GM18858 (cell line): ENCODE data around the gene MACO1.
"Not testable (repeated sequence)": the region's sequence is repeated elsewhere in the genome, so short reads cannot be mapped to it uniquely, and the experiment has no call there.

Experiments used
- ATAC-seq: cut with Tn5 transposase; IDR thresholded peaks from one replicate; pipeline ENCODE4 v1.9.1; 2021; ENCODE audit not compliant: unreplicated experiment

MACO1 gene

GRCh38 chr1:25451908-25452307, 21.2 kb downstream of the MACO1 start:
- no peak for ATAC-seq

DNA sequence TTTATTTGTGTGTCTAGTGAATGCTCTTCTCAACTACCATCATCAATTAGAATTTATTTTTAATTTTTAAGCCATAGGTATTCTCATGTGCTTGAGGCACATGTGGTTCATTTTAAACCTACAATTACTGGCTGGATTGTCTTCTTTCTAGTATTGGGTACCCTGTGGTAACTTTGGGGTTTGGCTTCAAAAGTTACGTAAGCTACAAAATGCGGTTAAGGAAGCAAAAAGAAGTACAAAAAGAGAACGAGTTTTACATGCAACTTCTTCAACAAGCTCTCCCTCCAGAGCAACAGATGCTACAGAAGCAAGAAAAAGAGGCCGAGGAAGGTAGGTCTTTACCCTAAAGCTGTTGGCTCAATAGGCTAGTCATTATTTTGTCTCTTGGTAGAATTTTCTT, 25.8 kb downstream of the MACO1 start:
- no peak for ATAC-seq

DNA sequence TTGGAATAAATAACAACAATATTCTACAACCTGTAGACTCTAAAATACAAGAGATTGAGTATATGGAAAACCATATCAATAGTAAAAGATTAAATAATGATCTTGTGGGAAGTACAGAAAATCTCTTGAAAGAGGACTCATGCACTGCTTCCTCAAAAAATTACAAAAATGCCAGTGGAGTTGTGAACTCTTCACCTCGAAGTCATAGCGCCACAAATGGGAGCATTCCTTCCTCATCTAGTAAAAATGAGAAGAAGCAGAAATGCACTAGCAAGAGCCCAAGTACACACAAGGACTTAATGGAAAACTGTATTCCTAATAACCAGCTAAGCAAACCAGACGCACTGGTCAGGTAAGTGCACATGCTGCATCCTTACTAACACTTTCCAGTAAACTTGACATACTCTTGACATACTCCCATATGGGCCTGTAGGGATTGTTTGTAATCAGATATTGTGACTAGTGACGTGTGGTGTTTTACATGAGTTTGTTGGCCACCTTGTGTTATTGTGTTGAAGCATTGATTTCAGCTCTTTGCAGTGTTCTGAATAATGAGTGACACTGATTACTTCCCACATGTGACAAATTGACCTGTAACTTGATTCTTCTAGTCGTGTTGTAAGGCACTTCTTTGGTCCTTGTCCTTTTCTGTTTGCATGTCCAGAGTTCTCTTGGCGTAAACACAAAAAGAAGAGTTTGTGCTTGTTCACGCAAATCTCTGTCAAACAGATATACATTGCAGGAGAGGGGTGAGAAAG, 28.0 kb downstream of the MACO1 start:
- no peak for ATAC-seq

- ATAC-seq: no peak
Observed at GRCh38 chr1:25460020-25460419, 29.3 kb downstream of the MACO1 start.

GRCh38 chr1:25460816-25461215, 30.1 kb downstream of the MACO1 start:
- ATAC-seq: not testable (repeated sequence)

DNA sequence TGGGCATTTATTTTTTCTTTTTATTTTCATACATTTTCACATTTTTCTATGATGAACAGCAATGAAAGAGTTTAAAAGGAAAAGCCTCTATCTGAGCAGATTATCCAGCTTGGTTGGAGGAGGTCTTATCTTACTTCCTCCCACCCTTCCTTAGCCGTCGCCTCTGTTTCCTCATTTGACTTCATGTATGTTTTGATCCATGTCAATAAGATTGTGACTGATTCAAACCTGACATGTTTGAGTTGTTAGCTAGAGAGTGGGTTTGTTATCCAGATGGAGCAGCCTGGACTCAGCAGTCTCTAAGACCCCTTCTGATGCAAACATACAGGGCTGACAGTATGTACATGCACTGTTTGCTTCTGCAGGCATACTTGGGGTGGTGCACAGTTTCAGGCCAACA, 31.2 kb downstream of the MACO1 start:
- ATAC-seq: no peak

GRCh38 chr1:25462732-25463131, 32.0 kb downstream of the MACO1 start:
- ATAC-seq: no peak

DNA sequence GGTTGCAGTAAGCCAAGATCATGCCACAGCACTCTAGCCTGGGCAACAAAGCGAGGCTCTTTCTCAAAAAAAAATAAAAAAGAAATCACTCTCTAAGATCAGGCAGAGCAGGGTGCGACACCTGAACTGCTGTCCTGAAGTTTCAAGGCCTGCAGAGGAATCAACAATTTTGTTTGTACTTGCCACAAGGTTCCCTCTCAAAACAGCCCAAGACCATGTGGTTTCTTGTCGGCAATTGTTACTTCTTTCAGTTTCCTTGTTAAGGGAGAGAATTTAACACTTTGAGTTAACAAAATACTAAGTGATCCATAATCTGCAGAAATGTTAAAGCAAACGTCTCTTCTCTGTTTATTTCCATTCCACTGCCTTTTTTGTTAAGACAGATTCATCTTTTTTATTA, 36.5 kb downstream of the MACO1 start:
- ATAC-seq: no peak

DNA sequence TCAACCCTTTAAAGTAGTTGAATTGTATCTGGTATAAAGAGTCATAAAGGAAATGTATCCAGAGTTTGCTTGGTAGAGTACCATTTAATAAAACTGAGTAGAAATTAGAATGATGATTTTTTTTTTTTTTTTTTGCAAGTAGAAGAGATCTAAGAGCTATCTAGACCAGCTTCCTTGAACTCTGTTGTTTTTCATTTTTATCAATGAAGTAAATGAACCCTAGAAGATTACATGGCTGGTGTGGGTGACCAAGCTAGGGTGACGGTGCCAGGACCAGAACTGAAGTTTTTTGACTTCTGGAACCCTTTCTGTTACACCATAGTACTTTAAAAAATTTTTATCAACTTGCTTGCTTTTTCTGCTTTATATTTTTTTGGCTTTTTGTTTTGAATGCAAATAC, 36.9 kb downstream of the MACO1 start:
- no peak for ATAC-seq

GRCh38 chr1:25468033-25468432, 37.3 kb downstream of the MACO1 start:
- ATAC-seq: no peak

- no peak for ATAC-seq
Observed at GRCh38 chr1:25469177-25469576, 38.5 kb downstream of the MACO1 start.

GRCh38 chr1:25472471-25472870, 41.8 kb downstream of the MACO1 start:
- no peak for ATAC-seq

DNA sequence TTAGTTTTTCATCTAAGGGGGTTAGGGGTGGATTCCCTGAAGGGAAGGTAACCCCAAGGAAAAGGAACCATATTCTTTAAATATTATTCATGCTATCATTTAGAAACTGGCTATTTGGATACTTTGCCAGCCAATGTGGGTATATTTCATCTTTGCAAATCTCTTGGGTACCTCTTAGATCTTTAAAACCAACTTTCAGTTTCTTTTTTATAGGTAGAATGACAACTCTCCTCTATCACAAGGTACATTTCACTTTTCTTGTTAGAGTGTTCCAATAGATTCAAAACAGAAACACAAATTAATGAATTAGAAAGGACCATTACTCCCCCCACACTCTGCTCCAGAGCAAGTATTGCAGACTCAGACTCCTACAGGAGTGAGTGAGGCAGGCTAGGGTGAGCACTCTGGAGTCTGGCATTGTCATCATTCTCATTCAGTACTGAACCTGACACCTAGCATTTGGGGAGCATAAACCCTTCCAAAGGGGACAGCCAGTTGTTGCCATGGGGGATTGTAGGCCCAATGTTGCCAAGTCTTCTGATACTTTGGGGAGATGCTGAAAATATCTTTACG, 43.0 kb downstream of the MACO1 start:
- ATAC-seq: no peak

DNA sequence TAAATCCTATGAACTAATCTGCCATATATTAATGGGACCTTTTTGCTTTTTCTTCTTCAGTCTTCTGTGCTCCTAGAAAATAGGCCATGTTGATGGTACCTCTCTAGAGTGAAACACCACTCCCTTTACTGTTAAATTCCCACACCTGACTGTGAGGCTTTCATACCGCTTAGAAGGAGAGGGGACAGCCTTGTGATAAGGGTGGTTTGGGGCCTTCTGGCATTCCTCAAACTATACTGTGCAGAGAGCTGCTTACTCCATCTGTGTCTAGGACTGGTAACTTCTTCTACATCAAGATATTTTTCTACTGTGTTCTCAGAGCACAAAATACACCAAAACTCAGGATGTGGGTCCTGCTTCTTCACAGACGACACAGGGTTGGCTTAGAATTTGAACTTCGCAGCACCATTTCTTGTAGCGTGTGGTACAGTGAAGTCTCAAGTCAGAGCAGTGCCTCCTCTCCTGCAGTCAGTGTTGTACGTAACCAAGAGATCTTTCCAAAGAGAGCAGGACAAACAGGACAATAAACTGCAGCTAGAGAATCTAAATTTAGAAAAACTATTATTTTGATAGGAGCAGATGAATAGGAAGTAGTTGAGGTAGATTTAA, 43.8 kb downstream of the MACO1 start:
- no peak for ATAC-seq

GRCh38 chr1:25476186-25477097, 45.7 kb downstream of the MACO1 start:
- ATAC-seq: no peak

- no peak for ATAC-seq
Observed at GRCh38 chr1:25477448-25478034, 46.8 kb downstream of the MACO1 start.

DNA sequence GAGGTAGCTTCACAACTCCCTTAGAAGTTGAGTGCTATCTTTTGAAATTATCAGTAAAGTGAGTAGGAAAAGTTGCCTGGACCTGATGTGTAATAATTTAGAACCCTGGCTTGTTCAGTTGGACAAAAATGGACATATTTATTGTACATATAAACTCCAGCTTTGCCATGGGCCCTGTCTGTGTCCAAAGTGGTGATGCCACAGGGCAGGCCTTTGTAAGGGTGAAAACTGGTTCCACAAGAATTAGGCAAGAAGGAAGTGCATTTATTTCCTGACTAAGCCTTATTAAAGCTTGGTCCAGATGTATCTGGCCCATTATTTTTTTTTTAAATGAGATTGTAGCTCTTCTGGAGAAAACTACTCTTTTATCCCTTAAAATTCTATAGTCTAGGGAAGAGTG, 47.9 kb downstream of the MACO1 start:
- no peak for ATAC-seq

DNA sequence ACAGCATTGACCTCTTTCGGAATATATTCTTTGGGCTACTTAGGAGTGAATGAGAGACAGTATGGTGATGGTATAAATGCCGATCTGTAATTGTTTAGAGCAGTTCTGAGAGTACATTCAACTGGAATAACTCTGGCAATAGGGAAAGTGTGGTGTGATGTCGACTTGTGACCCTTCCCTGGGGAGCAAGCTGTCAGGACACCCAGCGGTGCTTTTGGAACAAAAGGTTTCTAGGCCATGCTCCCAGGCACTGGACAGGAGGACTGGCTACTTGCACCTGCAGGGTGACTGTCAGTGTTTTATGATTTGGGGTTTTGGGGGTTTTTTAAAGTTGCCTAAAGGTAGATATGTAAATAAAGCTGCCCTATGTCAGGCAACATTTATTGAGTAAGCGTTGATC, 50.9 kb downstream of the MACO1 start:
- no peak for ATAC-seq

- ATAC-seq: no peak
Observed at GRCh38 chr1:25482211-25482610, 51.5 kb downstream of the MACO1 start.

DNA sequence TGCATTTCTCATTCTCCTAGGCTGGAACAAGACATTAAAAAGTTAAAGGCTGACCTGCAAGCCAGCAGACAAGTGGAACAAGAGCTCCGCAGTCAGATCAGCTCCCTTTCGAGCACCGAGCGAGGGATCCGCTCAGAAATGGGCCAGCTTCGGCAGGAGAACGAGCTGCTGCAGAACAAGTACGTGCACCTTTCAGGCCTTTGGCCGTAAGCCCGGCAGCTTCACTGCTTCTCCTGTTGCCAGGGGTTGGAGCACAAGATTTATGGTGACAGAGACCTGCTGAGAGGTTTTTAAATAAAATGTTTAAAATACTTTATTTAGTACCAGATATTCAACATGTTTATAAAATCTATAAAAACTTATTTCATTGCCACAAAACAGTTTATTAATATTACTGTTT, 53.4 kb downstream of the MACO1 start:
- no peak for ATAC-seq

- ATAC-seq: no peak
Observed at GRCh38 chr1:25484533-25484932, 53.8 kb downstream of the MACO1 start.
